Measurements from ENCODE around the gene BAIAP2L2.

GRCh38 chr22:38080474-38080849 lies 30.0 kb downstream of the BAIAP2L2 start:
- TF ChIP-seq, protein P1, sequence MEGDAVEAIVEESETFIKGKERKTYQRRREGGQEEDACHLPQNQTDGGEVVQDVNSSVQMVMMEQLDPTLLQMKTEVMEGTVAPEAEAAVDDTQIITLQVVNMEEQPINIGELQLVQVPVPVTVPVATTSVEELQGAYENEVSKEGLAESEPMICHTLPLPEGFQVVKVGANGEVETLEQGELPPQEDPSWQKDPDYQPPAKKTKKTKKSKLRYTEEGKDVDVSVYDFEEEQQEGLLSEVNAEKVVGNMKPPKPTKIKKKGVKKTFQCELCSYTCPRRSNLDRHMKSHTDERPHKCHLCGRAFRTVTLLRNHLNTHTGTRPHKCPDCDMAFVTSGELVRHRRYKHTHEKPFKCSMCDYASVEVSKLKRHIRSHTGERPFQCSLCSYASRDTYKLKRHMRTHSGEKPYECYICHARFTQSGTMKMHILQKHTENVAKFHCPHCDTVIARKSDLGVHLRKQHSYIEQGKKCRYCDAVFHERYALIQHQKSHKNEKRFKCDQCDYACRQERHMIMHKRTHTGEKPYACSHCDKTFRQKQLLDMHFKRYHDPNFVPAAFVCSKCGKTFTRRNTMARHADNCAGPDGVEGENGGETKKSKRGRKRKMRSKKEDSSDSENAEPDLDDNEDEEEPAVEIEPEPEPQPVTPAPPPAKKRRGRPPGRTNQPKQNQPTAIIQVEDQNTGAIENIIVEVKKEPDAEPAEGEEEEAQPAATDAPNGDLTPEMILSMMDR (IDR thresholded peaks at IDR 0.05; ENCODE audit: low read depth, low read length), result no peak
- TF ChIP-seq, protein P2, sequence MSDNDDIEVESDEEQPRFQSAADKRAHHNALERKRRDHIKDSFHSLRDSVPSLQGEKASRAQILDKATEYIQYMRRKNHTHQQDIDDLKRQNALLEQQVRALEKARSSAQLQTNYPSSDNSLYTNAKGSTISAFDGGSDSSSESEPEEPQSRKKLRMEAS (IDR thresholded peaks at IDR 0.05; ENCODE audit: low read depth, low read length), result no peak
- TF ChIP-seq POLR2A (IDR thresholded peaks at IDR 0.05; ENCODE audit: extremely low read depth, insufficient read length) (no peak), MYC (IDR thresholded peaks at IDR 0.05; ENCODE audit: low read depth, low read length) (no peak)

Data from NB4 (cell line).